Middle frontal gyrus (tissue), 1 donor: Measurements from ENCODE around the gene LMOD1.
"Not testable (repeated sequence)": the region's sequence is repeated elsewhere in the genome, so short reads cannot be mapped to it uniquely, and the experiment has no call there.

ENCODE experiments used
- DNase-seq: peaks from one replicate; pipeline ENCODE4 v3.0.0-alpha.2; 2015; ENCODE audit warnings: low spot score; ENCODE audit errors: extremely low spot score

Gene LMOD1

DNA sequence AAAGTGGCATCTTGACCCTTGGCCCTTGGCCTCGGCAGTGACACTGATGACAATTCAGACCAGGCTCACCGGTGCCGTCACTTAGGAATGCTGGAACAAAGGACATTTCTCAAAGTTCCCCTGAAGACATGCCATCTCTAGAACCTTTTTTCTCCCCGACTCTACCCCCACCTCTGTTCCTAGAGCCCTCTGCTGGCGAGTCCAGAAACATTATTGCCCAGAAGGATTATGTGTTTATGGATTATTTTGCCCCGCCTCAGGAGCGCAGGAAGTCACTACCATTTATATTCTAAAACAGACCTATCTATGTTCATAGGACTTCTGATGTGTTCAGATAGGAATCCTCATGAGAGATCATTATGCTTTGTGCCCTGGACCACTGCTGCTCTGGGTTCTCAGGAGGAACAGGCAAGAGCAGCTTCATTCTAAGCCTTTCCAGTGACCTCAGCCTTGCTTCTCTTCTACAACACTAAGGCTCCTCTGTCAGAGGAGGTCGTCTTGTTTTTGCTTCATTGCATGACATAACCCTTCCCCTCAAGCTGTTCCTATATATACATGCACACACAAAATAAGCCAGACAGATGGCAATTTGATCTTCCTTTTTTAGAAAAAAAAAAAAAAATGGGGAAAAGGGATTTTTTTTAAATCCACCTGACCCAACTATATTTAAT, 70.1 kb downstream of the LMOD1 start:
- DNase-seq: no peak

DNA sequence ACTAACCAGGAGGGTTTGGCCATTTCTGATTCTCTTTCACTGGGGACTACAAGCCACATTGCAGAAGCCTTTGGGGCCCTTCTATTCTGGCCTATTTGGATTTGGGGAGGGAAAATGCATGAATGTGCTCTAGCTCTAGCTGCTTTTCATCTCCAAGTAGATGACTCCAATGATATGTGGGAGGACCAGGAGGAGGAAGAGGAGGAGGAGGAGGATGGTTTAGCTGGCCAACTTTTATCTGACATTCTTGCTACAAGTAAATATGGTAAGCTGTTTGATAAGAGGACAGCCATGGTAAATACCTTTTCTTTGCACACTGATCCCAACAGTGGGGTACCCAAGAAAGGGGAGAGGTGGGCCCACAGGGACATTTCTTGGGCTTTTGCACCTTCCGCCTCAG, 71.7 kb downstream of the LMOD1 start:
- no peak for DNase-seq

DNA sequence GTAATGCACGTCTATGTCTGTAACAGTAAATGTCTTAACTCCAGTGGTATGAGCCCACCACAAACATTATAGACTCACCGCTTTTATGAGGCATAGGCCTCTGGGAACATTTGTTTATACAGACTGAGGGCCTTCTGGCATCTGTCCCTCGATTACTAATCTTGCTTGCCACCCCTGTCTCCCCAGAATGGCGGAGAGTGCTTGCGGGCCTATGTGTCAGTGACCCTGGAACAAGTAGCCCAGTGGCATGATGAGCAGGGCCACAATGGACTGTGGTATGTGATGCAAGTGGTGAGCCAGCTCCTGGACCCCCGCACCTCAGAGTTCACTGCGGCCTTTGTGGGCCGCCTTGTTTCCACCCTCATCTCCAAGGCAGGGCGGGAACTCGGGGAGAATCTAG, 76.0 kb downstream of the LMOD1 start:
- DNase-seq: no peak

DNA sequence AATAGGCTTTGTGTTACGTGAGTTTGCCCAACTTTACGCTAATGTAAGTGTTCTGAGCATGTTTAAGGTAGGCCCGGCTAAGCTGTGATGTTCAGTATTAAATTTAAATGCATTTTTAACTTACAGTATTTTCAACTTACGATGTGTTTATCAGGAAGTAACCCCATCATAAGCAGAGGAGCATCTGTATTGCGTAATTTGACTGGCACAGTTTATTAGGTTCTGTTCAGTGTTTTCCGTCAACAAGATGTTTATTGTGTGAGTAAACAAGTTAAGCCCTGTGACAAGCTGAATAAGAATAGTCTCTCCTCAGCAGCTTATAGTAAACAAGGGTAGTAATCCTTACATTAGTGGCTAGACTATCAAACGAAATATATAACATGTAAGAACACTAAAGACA, 84.9 kb downstream of the LMOD1 start:
- DNase-seq: no peak

DNA sequence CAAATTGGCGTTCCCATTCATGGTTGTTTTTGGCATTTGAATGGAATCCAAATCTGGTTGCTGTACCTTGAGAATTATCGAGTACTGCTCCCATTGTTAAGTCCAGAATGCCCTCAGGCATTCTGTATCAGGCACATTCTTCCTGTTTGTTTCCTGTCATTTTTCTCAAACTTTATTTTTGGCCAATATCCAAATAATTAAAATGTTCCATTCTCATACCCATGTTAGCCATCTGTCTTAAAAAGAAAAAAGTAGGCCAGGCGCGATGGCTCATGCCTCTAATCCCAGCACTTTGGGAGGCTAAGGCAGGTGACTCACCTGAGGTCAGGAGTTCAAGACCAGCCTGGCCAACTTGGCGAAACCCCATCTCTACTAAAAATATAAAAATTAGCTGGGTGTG, 86.9 kb downstream of the LMOD1 start:
- no peak for DNase-seq

DNA sequence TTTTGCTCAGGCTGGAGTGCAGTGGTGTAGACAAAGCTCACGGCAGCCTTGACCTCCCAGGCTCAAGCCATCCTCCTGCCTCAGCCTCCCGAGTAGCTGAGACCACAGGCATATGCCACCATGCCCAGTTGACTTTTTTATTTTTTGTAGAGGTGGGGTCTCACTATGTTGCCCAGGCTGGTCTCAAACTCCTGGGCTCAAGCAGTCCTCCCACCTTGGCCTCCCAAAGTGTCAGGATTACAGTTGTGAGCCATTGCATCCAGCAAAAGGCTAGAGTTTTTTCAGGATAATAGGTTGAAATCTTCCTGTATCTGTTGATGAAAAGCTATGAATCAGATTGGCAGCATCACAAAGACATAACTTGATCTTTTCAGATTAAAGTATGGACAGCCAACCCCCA, 89.6 kb downstream of the LMOD1 start:
- not testable (repeated sequence) for DNase-seq

DNA sequence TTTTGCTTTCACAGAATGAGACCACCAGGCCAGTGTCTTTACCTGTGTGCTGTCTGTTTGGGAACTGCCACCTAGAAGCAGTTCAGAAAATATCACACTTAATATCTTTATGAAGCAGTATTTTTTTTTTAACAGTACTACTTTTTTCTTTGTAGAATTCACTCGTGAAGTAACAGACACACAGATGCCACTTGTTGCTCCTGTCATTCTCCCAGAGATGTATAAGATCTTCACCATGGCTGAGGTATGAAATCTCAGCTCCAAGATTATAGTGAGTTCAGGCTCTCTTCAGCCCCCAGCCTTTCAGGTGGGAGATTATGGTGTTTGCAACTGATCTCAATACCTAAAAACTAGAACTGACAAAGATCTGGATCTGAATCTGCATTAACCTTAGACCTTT, 94.4 kb downstream of the LMOD1 start:
- no peak for DNase-seq

DNA sequence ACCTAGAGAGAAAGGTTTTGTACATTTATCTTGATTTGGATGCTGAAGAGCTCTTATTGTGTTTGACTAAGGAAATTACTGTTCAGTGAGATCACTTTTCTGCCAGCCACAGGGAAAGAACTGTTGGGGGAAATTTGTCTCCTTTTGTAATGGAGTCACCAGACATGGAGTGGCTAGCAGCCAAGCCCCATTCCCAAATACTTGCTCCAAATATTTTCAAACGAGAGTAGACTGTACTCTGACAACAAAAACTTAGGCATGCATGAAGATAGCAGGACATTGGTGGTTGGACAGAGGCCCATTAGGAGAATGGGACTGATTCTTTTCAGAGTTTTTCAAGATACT, 96.3 kb downstream of the LMOD1 start:
- DNase-seq: no peak

DNA sequence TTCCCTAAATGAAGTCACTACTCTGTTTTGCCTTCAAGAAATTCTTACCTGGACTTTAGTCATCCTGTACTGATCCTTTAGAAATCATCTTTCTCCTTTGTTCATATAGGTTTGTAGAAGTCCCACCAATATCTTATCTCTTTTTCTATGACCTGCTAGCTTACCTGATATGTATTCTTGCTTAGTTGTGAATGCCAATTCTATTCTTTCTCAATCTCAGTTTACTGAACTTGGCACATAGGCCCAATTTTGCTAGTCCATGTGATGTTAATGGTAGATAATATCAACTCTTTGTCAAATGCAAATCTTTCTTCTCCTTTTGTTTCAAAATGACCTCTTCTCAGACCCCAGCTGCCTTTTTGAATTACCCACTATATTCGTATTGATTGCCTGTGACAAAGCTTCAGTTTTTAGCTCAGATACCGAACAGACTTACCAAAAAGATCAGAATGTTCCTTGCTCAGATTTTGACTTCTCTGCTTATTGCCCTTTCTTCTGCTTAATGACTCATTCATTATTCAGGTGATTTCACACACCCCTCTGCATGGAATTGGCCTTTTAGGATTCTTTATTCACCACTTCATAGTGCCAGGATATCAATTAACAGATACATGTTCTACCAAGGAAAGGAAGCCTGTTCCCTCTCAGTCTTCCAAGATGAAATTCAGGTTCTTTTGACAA, 96.8 kb downstream of the LMOD1 start:
- DNase-seq: no peak

DNA sequence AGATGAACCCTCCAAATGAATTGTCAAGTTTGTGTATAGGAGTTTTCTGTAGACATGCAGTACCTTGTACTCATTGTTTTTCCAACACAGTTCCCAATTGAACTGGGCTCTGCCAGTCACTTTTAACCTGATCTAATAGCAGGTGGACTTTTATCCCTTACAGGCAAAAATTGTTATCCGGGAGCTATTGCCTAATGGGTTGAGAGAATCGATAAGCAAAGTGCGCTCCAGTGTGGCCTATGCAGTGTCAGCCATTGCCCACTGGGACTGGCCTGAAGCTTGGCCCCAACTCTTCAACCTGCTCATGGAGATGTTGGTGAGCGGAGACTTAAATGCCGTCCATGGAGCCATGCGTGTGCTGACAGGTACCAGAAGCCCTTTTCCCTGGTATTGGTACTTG, 98.1 kb downstream of the LMOD1 start:
- no peak for DNase-seq

DNA sequence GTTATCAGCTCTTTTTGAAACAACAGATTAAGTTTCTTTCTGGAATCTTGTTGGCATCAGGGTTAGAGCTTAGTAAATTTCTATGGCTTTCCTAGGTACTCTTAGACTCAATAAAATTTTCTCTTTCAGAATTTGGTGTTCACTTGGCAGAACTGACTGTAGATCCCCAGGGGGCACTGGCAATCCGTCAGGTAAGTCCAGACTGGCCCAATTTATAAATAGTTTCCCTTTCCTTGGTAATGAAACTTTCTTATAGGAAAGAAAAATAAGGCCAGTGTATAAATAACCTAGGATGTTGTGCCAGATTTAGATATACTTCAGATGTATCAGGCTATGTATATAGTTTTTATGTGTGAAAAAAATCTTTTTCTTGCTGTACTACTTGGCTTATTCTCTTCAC, 99.2 kb downstream of the LMOD1 start:
- no peak for DNase-seq
